ENCODE results near the gene USP12.
A peak's percentile ranks its signal among the peaks of the same experiment; 100 is the strongest.

Gene USP12

GRCh38 chr13:27113436-27113835 is 58.2 kb downstream of the USP12 start:
- Histone ChIP-seq H3K27me3 (replicated peaks in 2 of 5; ENCODE audit: control insufficient read depth in 4 of 5, insufficient read depth in 5 of 5, low read length in 4 of 5) (no peaks in the 10 kb centered on the region), H3K4me3 (ENCODE audit: control insufficient read depth in 1 of 7, extremely low read depth in 1 of 7, insufficient read depth in 4 of 7, low read depth in 2 of 7, low read length in 6 of 7) (no peak overlapping the region), H3K36me3 (ENCODE audit: control insufficient read depth in 4 of 4, insufficient read depth in 4 of 4, low read length in 3 of 4) (peaks cover 0 to 17% (median 9%) of the 10 kb centered on the region in 4 experiments), H3K9me3 (ENCODE audit: control extremely low read depth in 1 of 5, control insufficient read depth in 4 of 5, insufficient read depth in 2 of 5, low read depth in 1 of 5, low read length in 4 of 5) (peaks cover 0 to 6% (median 0%) of the 10 kb centered on the region in 5 experiments), H3K27ac (ENCODE audit: insufficient read depth in 1 of 2, low read depth in 1 of 2, low read length in 2 of 2, poor library complexity in 1 of 2, severe bottlenecking in 2 of 2) (no peak overlapping the region), H3K4me1 (ENCODE audit: control extremely low read depth in 1 of 4, control insufficient read depth in 4 of 4, insufficient read depth in 4 of 4, low read length in 3 of 4) (no peaks in the 10 kb centered on the region)
- DNase-seq, result no peak
- ChIA-PET POLR2A (no interaction called here), CTCF (interaction anchor here (0.8 to 1.3 kb wide), 3 partner anchors 13 to 59 kb away, joined by 3 to 5 read pairs (median 4); no protein-coding TSS in a partner anchor)
- 93% methylated on average over 3 of the region's 4 CpGs for WGBS (ENCODE audit: insufficient coverage)

- H3K36me3 ChIP-seq (ENCODE audit: control insufficient read depth in 4 of 4, insufficient read depth in 4 of 4, low read length in 3 of 4), result peaks cover 0 to 17% (median 9%) of the 10 kb centered on the region in 4 experiments
- ChIA-PET POLR2A (no interaction called here), CTCF (no interaction called here)
- no peak overlapping the region for H3K27ac ChIP-seq (ENCODE audit: insufficient read depth in 1 of 2, low read depth in 1 of 2, low read length in 2 of 2, poor library complexity in 1 of 2, severe bottlenecking in 2 of 2)
- no peaks in the 10 kb centered on the region for H3K27me3 ChIP-seq (replicated peaks in 2 of 5; ENCODE audit: control insufficient read depth in 4 of 5, insufficient read depth in 5 of 5, low read length in 4 of 5)
- H3K9me3 ChIP-seq (ENCODE audit: control extremely low read depth in 1 of 5, control insufficient read depth in 4 of 5, insufficient read depth in 2 of 5, low read depth in 1 of 5, low read length in 4 of 5), result peaks cover 0 to 3% (median 0%) of the 10 kb centered on the region in 5 experiments
- H3K4me3 ChIP-seq (ENCODE audit: control insufficient read depth in 1 of 7, extremely low read depth in 1 of 7, insufficient read depth in 4 of 7, low read depth in 2 of 7, low read length in 6 of 7), result no peak overlapping the region
- DNase-seq, result no peak
- no peaks in the 10 kb centered on the region for H3K4me1 ChIP-seq (ENCODE audit: control extremely low read depth in 1 of 4, control insufficient read depth in 4 of 4, insufficient read depth in 4 of 4, low read length in 3 of 4)
Measured at GRCh38 chr13:27112006-27112405, 59.6 kb downstream of the USP12 start.

GRCh38 chr13:27110056-27110746 is 61.4 kb downstream of the USP12 start:
- no peak overlapping the region for H3K27ac ChIP-seq (ENCODE audit: insufficient read depth in 1 of 2, low read depth in 1 of 2, low read length in 2 of 2, poor library complexity in 1 of 2, severe bottlenecking in 2 of 2)
- POLR2A ChIA-PET, result no interaction called here
- CTCF ChIA-PET, result interaction anchor here (1.6 kb wide), 1 partner anchor 9 kb away, joined by 5 read pairs; no protein-coding TSS in a partner anchor

GRCh38 chr13:27106144-27106543 is 65.5 kb downstream of the USP12 start:
- POLR2A ChIA-PET, result interaction anchor here (0.5 kb wide), 1 partner anchor 141 kb away, joined by 3 read pairs; no protein-coding TSS in a partner anchor
- no peak overlapping the region for H3K4me3 ChIP-seq (ENCODE audit: control insufficient read depth in 1 of 7, extremely low read depth in 1 of 7, insufficient read depth in 4 of 7, low read depth in 2 of 7, low read length in 6 of 7)
- DNase-seq, result peak in 2 of 3 donors; percentile 12 to 30
- H3K36me3 ChIP-seq (ENCODE audit: control insufficient read depth in 4 of 4, insufficient read depth in 4 of 4, low read length in 3 of 4), result peaks cover 7 to 29% (median 15%) of the 10 kb centered on the region in 4 experiments
- H3K27me3 ChIP-seq (replicated peaks in 2 of 5; ENCODE audit: control insufficient read depth in 4 of 5, insufficient read depth in 5 of 5, low read length in 4 of 5), result no peaks in the 10 kb centered on the region
- H3K9me3 ChIP-seq (ENCODE audit: control extremely low read depth in 1 of 5, control insufficient read depth in 4 of 5, insufficient read depth in 2 of 5, low read depth in 1 of 5, low read length in 4 of 5), result no peaks in the 10 kb centered on the region
- no peaks in the 10 kb centered on the region for H3K4me1 ChIP-seq (ENCODE audit: control extremely low read depth in 1 of 4, control insufficient read depth in 4 of 4, insufficient read depth in 4 of 4, low read length in 3 of 4)
- H3K27ac ChIP-seq (ENCODE audit: insufficient read depth in 1 of 2, low read depth in 1 of 2, low read length in 2 of 2, poor library complexity in 1 of 2, severe bottlenecking in 2 of 2), result no peak overlapping the region
- WGBS (ENCODE audit: insufficient coverage), result 100% methylated on average over 2 of the region's 5 CpGs
- CTCF ChIA-PET, result interaction anchor here (1.4 kb wide), 1 partner anchor 160 kb away, joined by 3 read pairs; no protein-coding TSS in a partner anchor

More at GRCh38 chr13:27110056-27110746, 61.4 kb downstream of the USP12 start:
- Histone ChIP-seq H3K4me3 (ENCODE audit: control insufficient read depth in 1 of 7, extremely low read depth in 1 of 7, insufficient read depth in 4 of 7, low read depth in 2 of 7, low read length in 6 of 7) (no peak overlapping the region), H3K36me3 (ENCODE audit: control insufficient read depth in 4 of 4, insufficient read depth in 4 of 4, low read length in 3 of 4) (peaks cover 3 to 15% (median 10%) of the 10 kb centered on the region in 4 experiments), H3K27me3 (replicated peaks in 2 of 5; ENCODE audit: control insufficient read depth in 4 of 5, insufficient read depth in 5 of 5, low read length in 4 of 5) (no peaks in the 10 kb centered on the region), H3K4me1 (ENCODE audit: control extremely low read depth in 1 of 4, control insufficient read depth in 4 of 4, insufficient read depth in 4 of 4, low read length in 3 of 4) (no peaks in the 10 kb centered on the region), H3K9me3 (ENCODE audit: control extremely low read depth in 1 of 5, control insufficient read depth in 4 of 5, insufficient read depth in 2 of 5, low read depth in 1 of 5, low read length in 4 of 5) (no peaks in the 10 kb centered on the region)
- DNase-seq, result no peak
- 100% methylated on average over 1 of the region's 3 CpGs for WGBS (ENCODE audit: insufficient coverage)

- WGBS (ENCODE audit: insufficient coverage), result 75% methylated on average over 4 of the region's 4 CpGs
- Histone ChIP-seq H3K9me3 (ENCODE audit: control extremely low read depth in 1 of 5, control insufficient read depth in 4 of 5, insufficient read depth in 2 of 5, low read depth in 1 of 5, low read length in 4 of 5) (no peaks in the 10 kb centered on the region), H3K27me3 (replicated peaks in 2 of 5; ENCODE audit: control insufficient read depth in 4 of 5, insufficient read depth in 5 of 5, low read length in 4 of 5) (no peaks in the 10 kb centered on the region), H3K27ac (ENCODE audit: insufficient read depth in 1 of 2, low read depth in 1 of 2, low read length in 2 of 2, poor library complexity in 1 of 2, severe bottlenecking in 2 of 2) (no peak overlapping the region), H3K4me3 (ENCODE audit: control insufficient read depth in 1 of 7, extremely low read depth in 1 of 7, insufficient read depth in 4 of 7, low read depth in 2 of 7, low read length in 6 of 7) (no peak overlapping the region), H3K36me3 (ENCODE audit: control insufficient read depth in 4 of 4, insufficient read depth in 4 of 4, low read length in 3 of 4) (peaks cover 10 to 33% (median 21%) of the 10 kb centered on the region in 4 experiments), H3K4me1 (ENCODE audit: control extremely low read depth in 1 of 4, control insufficient read depth in 4 of 4, insufficient read depth in 4 of 4, low read length in 3 of 4) (no peaks in the 10 kb centered on the region)
- ChIA-PET CTCF (no interaction called here), POLR2A (no interaction called here)
- no peak for DNase-seq
Measured at GRCh38 chr13:27104606-27105005, 67.0 kb downstream of the USP12 start.

- POLR2A ChIA-PET, result no interaction called here
- CTCF ChIA-PET, result no interaction called here
- Histone ChIP-seq H3K36me3 (ENCODE audit: control insufficient read depth in 4 of 4, insufficient read depth in 4 of 4, low read length in 3 of 4) (peaks cover 10 to 34% (median 25%) of the 10 kb centered on the region in 4 experiments), H3K27me3 (replicated peaks in 2 of 5; ENCODE audit: control insufficient read depth in 4 of 5, insufficient read depth in 5 of 5, low read length in 4 of 5) (no peaks in the 10 kb centered on the region), H3K9me3 (ENCODE audit: control extremely low read depth in 1 of 5, control insufficient read depth in 4 of 5, insufficient read depth in 2 of 5, low read depth in 1 of 5, low read length in 4 of 5) (no peaks in the 10 kb centered on the region), H3K27ac (ENCODE audit: insufficient read depth in 1 of 2, low read depth in 1 of 2, low read length in 2 of 2, poor library complexity in 1 of 2, severe bottlenecking in 2 of 2) (no peak overlapping the region), H3K4me1 (ENCODE audit: control extremely low read depth in 1 of 4, control insufficient read depth in 4 of 4, insufficient read depth in 4 of 4, low read length in 3 of 4) (peaks cover 0 to 3% (median 0%) of the 10 kb centered on the region in 4 experiments), H3K4me3 (ENCODE audit: control insufficient read depth in 1 of 7, extremely low read depth in 1 of 7, insufficient read depth in 4 of 7, low read depth in 2 of 7, low read length in 6 of 7) (no peak overlapping the region)
- DNase-seq, result no peak
- 100% methylated on average over 1 of the region's 3 CpGs for WGBS (ENCODE audit: insufficient coverage)
Measured at GRCh38 chr13:27101847-27102246, 69.8 kb downstream of the USP12 start.

GRCh38 chr13:27101289-27101688 is 70.3 kb downstream of the USP12 start:
- DNase-seq, result no peak
- CTCF ChIA-PET, result no interaction called here
- H3K27ac ChIP-seq (ENCODE audit: insufficient read depth in 1 of 2, low read depth in 1 of 2, low read length in 2 of 2, poor library complexity in 1 of 2, severe bottlenecking in 2 of 2), result no peak overlapping the region
- H3K4me3 ChIP-seq (ENCODE audit: control insufficient read depth in 1 of 7, extremely low read depth in 1 of 7, insufficient read depth in 4 of 7, low read depth in 2 of 7, low read length in 6 of 7), result no peak overlapping the region
- peaks cover 11 to 34% (median 25%) of the 10 kb centered on the region in 4 experiments for H3K36me3 ChIP-seq (ENCODE audit: control insufficient read depth in 4 of 4, insufficient read depth in 4 of 4, low read length in 3 of 4)
- no peaks in the 10 kb centered on the region for H3K27me3 ChIP-seq (replicated peaks in 2 of 5; ENCODE audit: control insufficient read depth in 4 of 5, insufficient read depth in 5 of 5, low read length in 4 of 5)
- H3K4me1 ChIP-seq (ENCODE audit: control extremely low read depth in 1 of 4, control insufficient read depth in 4 of 4, insufficient read depth in 4 of 4, low read length in 3 of 4), result peaks cover 0 to 3% (median 0%) of the 10 kb centered on the region in 4 experiments
- no peaks in the 10 kb centered on the region for H3K9me3 ChIP-seq (ENCODE audit: control extremely low read depth in 1 of 5, control insufficient read depth in 4 of 5, insufficient read depth in 2 of 5, low read depth in 1 of 5, low read length in 4 of 5)
- no CpG with 5 or more reads among the region's 1 CpG for WGBS (ENCODE audit: insufficient coverage)
- POLR2A ChIA-PET, result no interaction called here

All from common myeloid progenitor, CD34-positive (primary cell).